ACHN (cell line): Measurements from ENCODE around the gene TMEM198.

Experiments used
- DNase-seq: peaks from one replicate; pipeline ENCODE4 v3.0.0-alpha.2; 2015
- in situ Hi-C: cut with HindIII; loops from 2 replicates; pipeline ENCODE4 v1.10.0; 2017; ENCODE audit warnings: low sequenced_read_pairs, low pct_ligation_motif_present, low pct_unique_long_range_greater_than_20kb

TMEM198 gene

DNA sequence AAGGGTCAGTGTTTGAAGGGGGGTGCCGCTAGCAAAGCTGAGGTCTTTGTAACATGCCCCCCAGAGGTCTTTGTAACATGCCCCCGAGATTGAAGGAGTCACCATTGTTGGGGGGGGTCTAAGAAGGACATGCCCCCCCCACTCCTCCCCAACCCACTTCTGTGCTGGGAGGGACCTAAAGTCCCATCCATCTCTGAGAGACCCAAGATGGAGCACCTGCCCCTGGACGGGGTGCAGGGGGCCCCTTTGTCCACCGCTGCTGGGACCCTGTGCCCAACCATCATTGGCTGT, 35.4 kb upstream of the TMEM198 start:
- no peak for DNase-seq
- in situ Hi-C loops = no loop called here

GRCh38 chr2:219508971-219509779, 34.7 kb upstream of the TMEM198 start:
- in situ Hi-C loops = no loop called here
- no peak for DNase-seq

- in situ Hi-C loops = no loop called here
- DNase-seq = peak; percentile 75
These were observed 33.9 kb upstream of the TMEM198 start for GRCh38 chr2:219509780-219510511.

DNA sequence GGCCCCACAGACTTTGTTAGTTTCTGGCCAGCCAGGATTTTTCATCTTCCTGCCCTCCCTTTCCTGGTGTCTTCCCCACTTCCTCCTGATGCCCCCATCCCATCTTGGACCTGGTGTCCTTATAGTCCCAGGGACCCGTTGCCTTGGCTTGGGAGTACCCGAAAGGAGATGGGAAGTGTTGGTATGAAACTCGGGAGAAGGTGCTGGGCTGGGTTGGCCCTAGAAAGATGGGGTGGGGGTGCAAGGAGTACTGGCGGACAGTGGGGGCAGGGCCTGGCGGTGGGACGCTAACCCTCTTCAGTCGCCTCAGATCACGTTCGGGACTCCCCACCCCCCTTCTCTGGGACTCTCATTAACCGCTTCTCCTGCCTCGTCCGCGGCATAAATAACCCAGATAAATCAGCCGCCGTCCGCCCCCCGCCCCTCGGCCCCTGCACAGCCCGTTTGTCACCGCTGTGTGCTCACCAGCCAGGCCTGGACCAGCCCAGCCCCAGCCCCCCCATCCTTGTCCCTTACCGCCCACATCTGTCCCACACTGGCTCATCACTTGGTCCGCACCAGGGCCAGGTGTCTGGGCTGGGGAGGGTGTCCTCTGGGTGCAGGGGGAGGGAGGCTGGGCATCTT, 33.2 kb upstream of the TMEM198 start:
- in situ Hi-C loops = no loop called here

DNA sequence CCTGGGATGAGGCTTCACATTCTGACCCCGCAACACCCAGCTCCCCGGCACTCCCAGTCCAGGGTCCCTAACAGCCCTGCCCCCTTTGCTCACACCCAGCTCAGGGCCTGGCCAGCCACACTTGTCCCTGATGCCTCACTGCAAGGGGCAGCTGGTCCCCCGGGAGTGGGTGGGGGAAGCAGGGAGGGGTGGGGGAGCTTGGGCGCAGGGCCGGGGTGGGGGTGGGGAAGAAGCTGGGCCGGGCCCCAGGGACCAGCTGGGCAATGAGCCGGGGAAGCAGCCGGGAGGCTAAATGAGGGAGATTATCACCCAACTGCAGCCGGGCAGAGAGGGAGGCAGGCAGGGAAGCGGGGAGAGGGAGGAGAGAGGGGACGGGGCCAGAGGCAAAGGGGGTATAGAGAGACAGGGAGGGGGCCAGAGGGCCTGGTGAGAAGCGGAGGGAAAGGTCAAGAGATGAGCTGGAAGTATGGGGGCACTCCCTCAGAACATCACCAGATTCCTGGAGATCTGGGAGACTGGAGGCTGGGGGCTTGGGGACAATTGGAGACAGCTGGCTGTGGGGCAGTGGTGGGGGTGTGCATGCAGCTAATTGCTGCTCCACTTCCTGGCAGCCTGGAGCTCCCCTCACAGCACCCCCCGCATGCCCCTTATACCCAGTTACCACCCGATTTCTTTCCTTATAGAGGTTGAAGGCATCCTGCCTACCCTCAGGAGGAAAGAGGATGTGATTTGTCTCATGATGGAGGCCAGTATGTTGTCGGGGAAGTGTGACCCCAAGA, 32.1 kb upstream of the TMEM198 start:
- no peak for DNase-seq

More for the DNA sequence above, 33.2 kb upstream of the TMEM198 start:
- no peak for DNase-seq

GRCh38 chr2:219512524-219513216, 31.2 kb upstream of the TMEM198 start:
- in situ Hi-C loops = no loop called here
- no peak for DNase-seq

More for the DNA sequence above, 32.1 kb upstream of the TMEM198 start:
- in situ Hi-C loops = no loop called here

- in situ Hi-C loops = no loop called here
- no peak for DNase-seq
These were observed 30.0 kb upstream of the TMEM198 start for GRCh38 chr2:219513787-219514186.

GRCh38 chr2:219514196-219514761, 29.5 kb upstream of the TMEM198 start, which contains the start of gene ASIC4:
Gene ASIC4 (plus strand): TSS chr2:219514482. CDS start chr2:219514725, 243 bp downstream.
- in situ Hi-C loops = no loop called here
- no peak for DNase-seq

DNA sequence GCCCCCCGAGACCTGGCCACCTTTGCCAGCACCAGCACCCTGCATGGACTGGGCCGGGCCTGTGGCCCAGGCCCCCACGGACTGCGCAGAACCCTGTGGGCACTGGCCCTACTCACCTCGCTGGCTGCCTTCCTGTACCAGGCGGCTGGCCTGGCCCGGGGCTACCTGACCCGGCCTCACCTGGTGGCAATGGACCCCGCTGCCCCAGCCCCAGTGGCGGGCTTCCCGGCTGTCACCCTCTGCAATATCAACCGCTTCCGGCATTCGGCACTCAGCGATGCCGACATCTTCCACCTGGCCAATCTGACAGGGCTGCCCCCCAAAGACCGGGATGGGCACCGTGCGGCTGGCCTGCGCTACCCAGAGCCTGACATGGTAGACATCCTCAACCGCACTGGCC, 29.0 kb upstream of the TMEM198 start:
- no peak for DNase-seq
- in situ Hi-C loops = no loop called here

DNA sequence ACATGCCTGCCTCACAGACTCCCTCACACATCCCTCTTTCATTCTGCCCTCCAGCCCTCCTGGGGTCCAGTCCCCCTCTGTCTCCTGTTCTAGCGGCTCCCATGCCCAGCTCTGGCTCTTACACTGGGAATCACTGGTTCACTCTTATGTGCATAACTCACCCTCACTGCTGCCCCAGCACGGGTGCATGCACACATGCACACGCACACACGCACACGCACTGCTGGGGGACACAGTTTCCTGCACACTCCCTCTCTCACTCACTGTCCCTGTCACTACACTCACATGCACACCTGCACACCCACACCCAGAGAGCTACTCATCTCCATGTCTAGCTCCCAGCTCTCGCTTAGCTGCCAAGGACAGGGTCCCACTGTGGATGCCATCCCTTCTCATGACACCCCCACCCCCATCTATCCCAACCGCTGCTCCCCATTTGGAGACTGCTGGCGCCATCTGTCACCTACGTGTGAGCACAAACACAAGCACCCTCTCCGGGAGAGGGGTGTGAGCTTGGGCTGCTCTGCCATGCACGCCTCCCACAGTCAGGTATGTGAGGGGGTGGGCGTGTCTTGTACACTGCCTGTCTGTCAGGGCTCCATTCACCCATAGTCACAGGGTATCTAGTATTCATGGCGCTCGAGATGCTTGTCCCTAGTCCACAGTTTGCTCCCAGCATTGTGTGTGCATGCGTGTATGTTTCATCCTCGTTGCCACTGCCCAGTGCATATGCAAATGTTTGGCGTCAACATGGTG, 27.8 kb upstream of the TMEM198 start:
- in situ Hi-C loops = no loop called here

DNA sequence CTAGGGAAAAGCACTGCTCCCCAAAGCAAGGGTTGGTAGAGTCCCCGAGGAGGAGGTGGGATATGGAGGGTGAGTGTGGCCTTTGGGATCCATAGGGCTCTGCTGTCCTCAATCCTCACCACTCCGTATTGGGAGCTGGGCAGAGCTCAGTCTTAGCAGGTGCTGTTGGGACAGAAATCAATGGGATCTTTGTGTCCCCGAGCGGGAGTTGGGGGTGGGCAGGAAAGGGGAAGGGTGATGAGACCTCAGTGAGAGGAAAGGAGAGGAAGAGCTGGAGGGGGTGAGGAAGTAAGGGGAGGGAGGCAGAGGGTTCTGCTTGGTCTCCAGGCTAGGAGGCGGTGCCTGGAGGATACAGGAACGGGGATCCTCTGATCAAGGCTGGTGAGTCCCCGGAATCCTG, 26.9 kb upstream of the TMEM198 start:
- DNase-seq = no peak
- in situ Hi-C loops = no loop called here

More for the DNA sequence above, 27.8 kb upstream of the TMEM198 start:
- no peak for DNase-seq

GRCh38 chr2:219517954-219518778, 25.7 kb upstream of the TMEM198 start:
- DNase-seq = no peak
- in situ Hi-C loops = no loop called here

- in situ Hi-C loops = no loop called here
- DNase-seq = no peak
These were observed 24.3 kb upstream of the TMEM198 start for GRCh38 chr2:219519526-219519916.

DNA sequence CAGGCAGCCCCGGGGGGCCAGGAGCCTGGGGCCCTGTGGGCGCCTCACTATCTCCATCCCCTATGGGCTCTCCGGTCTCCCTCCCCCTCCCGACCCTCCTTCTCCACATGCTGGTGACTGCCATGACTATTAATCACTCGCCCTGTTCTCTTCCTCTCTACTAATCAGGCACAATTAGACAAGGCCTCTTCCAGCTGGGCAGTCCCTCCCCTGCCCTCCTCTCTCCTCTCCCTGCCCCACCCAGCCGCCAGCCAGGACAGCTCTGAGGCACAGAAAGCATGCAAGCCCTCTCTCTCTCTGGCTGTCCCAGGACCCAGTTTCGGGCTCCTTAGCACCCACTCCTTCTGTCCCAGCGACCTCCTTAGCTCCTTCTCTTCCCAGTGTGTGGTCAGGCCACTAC, 23.7 kb upstream of the TMEM198 start:
- in situ Hi-C loops = no loop called here
- no peak for DNase-seq

- DNase-seq = peak; percentile 82
- in situ Hi-C loops = no loop called here
These were observed 22.6 kb upstream of the TMEM198 start for GRCh38 chr2:219521066-219521880.
